Hepatocyte (in vitro differentiated cells): ENCODE results near the gene SCARF2. TPM values are rescaled to one million over a fixed set of nuclear protein-coding genes. Genes with fewer than 3 reads are reported as not detected.
A peak's percentile ranks its signal among the peaks of the same experiment; 100 is the strongest.

Experiments used
- DNase-seq: peaks from one replicate; pipeline ENCODE4 v3.0.0-alpha.2; 2016; ENCODE audit warnings: low spot score
- H2AFZ ChIP-seq: fragments of 200-600 bp; sonication (generic); 2 replicates; pipeline ENCODE4 v1.6.0; 2016; ENCODE audit warnings: antibody characterized with exemption, mild to moderate bottlenecking
- H3K27ac ChIP-seq: fragments of 200-600 bp; sonication (generic); 2 replicates; pipeline ENCODE4 v1.5.1; 2016; ENCODE audit warnings: mild to moderate bottlenecking
- H3K27me3 ChIP-seq: fragments of 200-600 bp; sonication (generic); 2 replicates; pipeline ENCODE4 v1.6.1; 2016
- H3K36me3 ChIP-seq: fragments of 200-600 bp; sonication (generic); replicated peaks from 2 replicates; pipeline ENCODE4 v1.5.1; 2016; ENCODE audit warnings: low read depth; ENCODE audit not compliant: insufficient read depth
- H3K4me1 ChIP-seq: fragments of 200-600 bp; sonication (generic); 2 replicates; pipeline ENCODE4 v1.5.1; 2016; ENCODE audit warnings: mild to moderate bottlenecking, moderate library complexity; ENCODE audit not compliant: insufficient read depth
- H3K4me2 ChIP-seq: fragments of 200-600 bp; sonication (generic); 2 replicates; pipeline ENCODE4 v1.6.0; 2016
- H3K4me3 ChIP-seq: fragments of 200-600 bp; sonication (generic); 2 replicates; pipeline ENCODE4 v1.5.1; 2016; ENCODE audit warnings: mild to moderate bottlenecking
- H3K79me2 ChIP-seq: fragments of 200-600 bp; sonication (generic); 2 replicates; pipeline ENCODE4 v1.6.0; 2017; ENCODE audit warnings: mild to moderate bottlenecking
- H3K9me2 ChIP-seq: fragments of 200-600 bp; sonication (generic); replicated peaks from 2 replicates; pipeline ENCODE4 v1.6.0; 2017; ENCODE audit warnings: mild to moderate bottlenecking; ENCODE audit not compliant: insufficient read depth
- H3K9me3 ChIP-seq: fragments of 200-600 bp; sonication (generic); 2 replicates; pipeline ENCODE4 v1.5.1; 2016; ENCODE audit warnings: low read depth, mild to moderate bottlenecking
- H4K20me1 ChIP-seq: fragments of 200-600 bp; sonication (generic); 2 replicates; pipeline ENCODE4 v1.6.0; 2016; ENCODE audit warnings: mild to moderate bottlenecking; ENCODE audit not compliant: insufficient read depth, poor library complexity, severe bottlenecking
- EZH2 ChIP-seq: fragments of 200-600 bp; sonication (generic); IDR thresholded peaks from 2 replicates; pipeline ENCODE4 v1.6.1; 2016; ENCODE audit warnings: antibody characterized with exemption, mild to moderate bottlenecking, borderline replicate concordance
- EZH2phosphoT487 ChIP-seq: fragments of 200-600 bp; sonication (generic); IDR thresholded peaks from one replicate; pipeline ENCODE4 v1.6.1; 2018; ENCODE audit warnings: antibody characterized with exemption, mild to moderate bottlenecking, low read depth, moderate library complexity; ENCODE audit not compliant: unreplicated experiment, severe bottlenecking
- whole genome bisulfite sequencing: methylation state at CpG from one replicate; pipeline ENCODE4 v1.1.6; 2016; ENCODE audit warnings: low lambda C conversion rate; ENCODE audit errors: missing lambda C conversion rate; 5-methylcytosine and 5-hydroxymethylcytosine counted together
- polyA plus RNA-seq: library from polyadenylated mRNA; unstranded; fragments of >200 nt; fragmentation: Nextera tagmentation; extraction: Ambion mirVana; gene quantifications from 2 replicates; pipeline ENCODE4 v1.2.1, GENCODE V29; 2016
- total RNA-seq: library from RNA; depleted of rRNA; stranded (reverse); fragments of >200 nt; gene quantifications from 2 replicates; pipeline ENCODE4 v1.2.3, GENCODE V29; 2014
- TF ChIP-seq, protein P1 (sequence below): fragments of 200-600 bp; sonication (generic); IDR thresholded peaks from 2 replicates; pipeline ENCODE4 v1.5.1; 2016; ENCODE audit warnings: antibody characterized with exemption, mild to moderate bottlenecking; ENCODE audit not compliant: poor library complexity

The SCARF2 gene
- total and polyA plus RNA-seq, 2 experiments from 2014 or later: 19.3 to 35.2 TPM

DNA sequence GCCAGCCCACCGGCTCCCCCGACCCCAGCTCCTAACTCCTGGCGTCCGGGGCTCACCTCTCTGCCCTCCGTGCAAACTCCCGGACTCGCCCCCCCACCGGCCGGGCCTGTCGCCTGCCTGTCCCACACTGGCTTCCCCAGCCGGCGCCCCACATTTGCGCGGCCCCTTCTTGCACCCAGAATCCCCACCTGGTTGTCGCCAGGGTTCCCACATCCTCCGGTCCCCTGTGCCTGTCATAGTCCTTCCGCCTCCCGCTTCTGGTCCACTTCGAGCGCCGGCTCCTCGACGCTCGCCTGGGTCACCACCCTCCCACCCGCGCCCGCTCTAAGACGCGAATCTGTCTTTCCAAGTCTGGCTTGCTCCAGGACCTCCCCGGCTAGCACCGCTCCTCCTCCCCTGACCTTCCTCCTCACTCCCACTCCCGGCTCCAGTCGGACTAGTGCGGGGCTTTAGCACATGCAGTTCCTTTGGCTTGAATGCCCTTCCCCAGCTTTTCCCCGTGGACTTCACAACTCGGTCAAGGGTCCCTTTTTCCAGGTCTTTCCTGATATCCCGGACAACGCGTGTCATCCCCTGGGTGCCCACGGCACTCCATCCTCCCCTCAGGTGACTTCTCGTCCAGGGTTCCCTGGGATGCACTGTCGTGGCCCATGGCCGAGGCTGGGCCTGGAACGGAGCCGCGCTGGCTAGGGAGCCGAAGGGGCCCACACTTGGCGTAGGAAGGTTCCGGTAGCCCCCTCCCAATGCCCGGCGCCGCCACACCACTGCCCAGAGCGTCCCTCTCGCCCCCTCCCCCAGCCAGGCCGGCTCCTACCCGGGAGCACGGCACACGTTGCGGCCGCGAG is 635 bp downstream of the SCARF2 start:
- no peak for DNase-seq
- peaks cover 49% of the 10 kb centered on the region for H3K79me2 ChIP-seq
- H3K9me2 ChIP-seq: no peaks in the 10 kb centered on the region
- no peaks in the 10 kb centered on the region for H3K9me3 ChIP-seq
- H4K20me1 ChIP-seq: peaks cover 38% of the 10 kb centered on the region
- peak; percentile 38 for TF ChIP-seq EZH2
- TF ChIP-seq EZH2phosphoT487: no peak
- TF ChIP-seq, protein P1, sequence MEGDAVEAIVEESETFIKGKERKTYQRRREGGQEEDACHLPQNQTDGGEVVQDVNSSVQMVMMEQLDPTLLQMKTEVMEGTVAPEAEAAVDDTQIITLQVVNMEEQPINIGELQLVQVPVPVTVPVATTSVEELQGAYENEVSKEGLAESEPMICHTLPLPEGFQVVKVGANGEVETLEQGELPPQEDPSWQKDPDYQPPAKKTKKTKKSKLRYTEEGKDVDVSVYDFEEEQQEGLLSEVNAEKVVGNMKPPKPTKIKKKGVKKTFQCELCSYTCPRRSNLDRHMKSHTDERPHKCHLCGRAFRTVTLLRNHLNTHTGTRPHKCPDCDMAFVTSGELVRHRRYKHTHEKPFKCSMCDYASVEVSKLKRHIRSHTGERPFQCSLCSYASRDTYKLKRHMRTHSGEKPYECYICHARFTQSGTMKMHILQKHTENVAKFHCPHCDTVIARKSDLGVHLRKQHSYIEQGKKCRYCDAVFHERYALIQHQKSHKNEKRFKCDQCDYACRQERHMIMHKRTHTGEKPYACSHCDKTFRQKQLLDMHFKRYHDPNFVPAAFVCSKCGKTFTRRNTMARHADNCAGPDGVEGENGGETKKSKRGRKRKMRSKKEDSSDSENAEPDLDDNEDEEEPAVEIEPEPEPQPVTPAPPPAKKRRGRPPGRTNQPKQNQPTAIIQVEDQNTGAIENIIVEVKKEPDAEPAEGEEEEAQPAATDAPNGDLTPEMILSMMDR: no peak
- H2AFZ ChIP-seq: peak overlapping the region; percentile 56
- no peaks in the 10 kb centered on the region for H3K36me3 ChIP-seq
- peak overlapping the region; percentile 93 for H3K4me2 ChIP-seq
- WGBS: 2% methylated on average over 32 of the region's 61 CpGs
- H3K4me3 ChIP-seq: peak overlapping the region; percentile 89
- peaks cover 28% of the 10 kb centered on the region for H3K4me1 ChIP-seq
- H3K27me3 ChIP-seq: peaks cover 23% of the 10 kb centered on the region
- H3K27ac ChIP-seq: peak overlapping the region; percentile 90

DNA sequence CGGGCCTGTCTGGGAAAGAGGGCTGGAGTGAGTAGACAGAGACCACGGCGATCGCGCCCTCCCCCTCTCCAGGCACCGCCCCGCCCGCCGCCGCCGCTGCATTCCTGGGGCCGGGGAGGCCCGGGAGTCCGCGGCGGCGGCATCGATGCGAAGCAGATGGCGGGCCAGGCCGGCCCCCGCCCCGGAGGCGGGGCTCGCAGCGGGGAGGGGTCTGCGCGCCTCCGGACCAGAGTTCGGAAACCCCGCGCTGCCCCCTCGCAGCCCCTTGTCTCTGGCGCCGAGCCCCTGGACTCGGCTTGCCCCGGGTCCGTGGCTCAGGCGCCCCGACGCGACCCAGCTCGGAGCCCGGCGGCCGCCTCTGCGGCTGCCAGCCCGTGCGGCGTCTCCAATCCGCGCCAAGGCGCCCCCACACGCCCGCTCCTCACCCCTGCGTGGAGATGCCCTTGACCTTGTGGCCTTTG is 1.3 kb downstream of the SCARF2 start:
- peaks cover 45% of the 10 kb centered on the region for H4K20me1 ChIP-seq
- H3K4me2 ChIP-seq: peak overlapping the region; percentile 93
- peaks cover 34% of the 10 kb centered on the region for H3K4me1 ChIP-seq
- WGBS: 2% methylated on average over 31 of the region's 56 CpGs
- H3K36me3 ChIP-seq: no peaks in the 10 kb centered on the region
- no peaks in the 10 kb centered on the region for H3K9me2 ChIP-seq
- peak overlapping the region; percentile 56 for H2AFZ ChIP-seq
- peaks cover 28% of the 10 kb centered on the region for H3K27me3 ChIP-seq
- H3K4me3 ChIP-seq: peak overlapping the region; percentile 89
- peak; percentile 74 for DNase-seq
- H3K27ac ChIP-seq: peak overlapping the region; percentile 90
- H3K9me3 ChIP-seq: no peaks in the 10 kb centered on the region
- TF ChIP-seq, protein P1: no peak
- TF ChIP-seq EZH2 (no peak), EZH2phosphoT487 (no peak)
- peaks cover 55% of the 10 kb centered on the region for H3K79me2 ChIP-seq

DNA sequence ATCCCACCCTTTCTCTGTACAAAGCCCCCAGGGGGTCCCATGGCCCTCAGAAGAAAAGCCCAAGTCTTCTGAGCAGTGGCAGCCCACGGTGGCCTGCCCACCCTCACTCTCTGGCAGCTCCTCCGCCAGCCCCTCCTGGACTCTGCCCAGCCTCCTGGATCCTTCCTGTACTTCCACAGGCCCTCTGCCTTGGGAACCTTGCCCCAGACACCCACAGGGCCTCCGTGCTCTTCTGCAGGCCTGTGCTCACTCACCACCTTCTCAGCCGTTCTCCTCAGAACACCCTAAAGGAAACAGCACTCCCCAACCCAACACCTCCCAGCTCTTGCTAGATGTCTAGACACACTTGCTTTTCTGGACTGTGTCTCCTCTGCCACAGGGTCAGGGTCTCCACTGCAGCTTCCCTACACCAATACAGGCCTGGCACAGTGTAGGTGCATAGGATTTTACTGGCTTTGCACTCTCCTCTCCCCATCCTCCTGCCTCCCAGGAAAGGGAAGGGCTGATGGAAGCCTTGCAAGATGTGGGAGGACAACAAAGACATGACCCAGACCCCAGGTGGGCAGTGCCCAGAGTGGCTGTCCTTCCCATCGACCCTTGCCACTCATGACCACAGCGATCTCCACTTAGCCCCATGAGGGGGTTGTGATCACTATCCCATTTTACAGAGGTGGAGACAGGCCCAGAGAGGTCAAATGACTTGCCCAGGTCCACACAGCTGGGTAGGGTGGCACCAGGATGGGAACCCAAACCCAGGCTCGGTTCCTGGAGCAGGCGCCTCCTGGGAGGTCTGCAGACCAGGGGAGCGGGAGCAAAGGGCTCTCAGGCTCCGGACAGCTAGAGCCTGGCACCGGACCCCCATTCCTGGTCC is 2.0 kb downstream of the SCARF2 start:
- H3K36me3 ChIP-seq: no peaks in the 10 kb centered on the region
- H3K9me3 ChIP-seq: no peaks in the 10 kb centered on the region
- H3K79me2 ChIP-seq: peaks cover 58% of the 10 kb centered on the region
- H2AFZ ChIP-seq: no peak overlapping the region
- peak overlapping the region; percentile 93 for H3K4me2 ChIP-seq
- H3K4me3 ChIP-seq: peak overlapping the region; percentile 20
- peaks cover 41% of the 10 kb centered on the region for H3K4me1 ChIP-seq
- 42% methylated on average over 11 of the region's 11 CpGs for WGBS
- DNase-seq: no peak
- H3K9me2 ChIP-seq: no peaks in the 10 kb centered on the region
- peaks cover 28% of the 10 kb centered on the region for H3K27me3 ChIP-seq
- no peak for TF ChIP-seq EZH2phosphoT487
- TF ChIP-seq, protein P1: no peak
- TF ChIP-seq EZH2: no peak
- H4K20me1 ChIP-seq: peaks cover 51% of the 10 kb centered on the region
- peak overlapping the region; percentile 81 for H3K27ac ChIP-seq
